Gastrocnemius medialis (tissue), 4 donors: ENCODE data around the gene LRMDA.

Experiments
- POLR2A ChIP-seq, 2 donors: fragments of 450-650 bp; IDR thresholded peaks; one replicate each; pipeline ENCODE4 v1.6.1; 2017; ENCODE audit warnings: antibody characterized with exemption in 2 of 2, mild to moderate bottlenecking in 2 of 2, moderate library complexity in 2 of 2
- TF ChIP-seq, protein P1 (sequence below), 5 experiments: fragments of 450-650 bp in 3 of 5; fragments of 200-600 bp in 2 of 5; sonication (generic) in 2 of 5; IDR thresholded peaks in 4 of 5; conservative IDR thresholded peaks in 1 of 5; 1 replicate in 4 of 5; 2 replicates in 1 of 5; pipeline ENCODE4 v1.5.1; 2016 to 2019; ENCODE audit warnings: antibody characterized with exemption in 5 of 5, mild to moderate bottlenecking in 3 of 5, moderate library complexity in 3 of 5

DNA sequence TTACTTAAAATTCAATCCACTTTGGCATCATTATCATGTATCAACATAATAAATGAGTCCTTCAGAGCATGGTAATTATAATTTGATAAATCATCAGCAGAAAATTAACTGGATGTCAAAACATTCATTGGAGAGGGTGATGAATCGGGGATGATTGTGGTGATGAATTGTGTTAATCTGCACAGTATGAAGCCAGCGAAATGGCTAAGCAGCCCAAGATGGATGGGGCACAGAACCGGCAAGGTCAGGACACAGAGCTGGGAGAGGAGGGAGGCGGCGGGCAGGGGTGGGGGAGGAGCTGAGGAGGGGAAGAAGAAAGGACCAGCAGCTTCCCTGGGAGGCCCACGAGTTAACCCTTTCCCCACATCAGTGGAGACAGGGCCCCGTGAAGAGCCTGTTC, 536.1 kb downstream of the LRMDA start:
- TF ChIP-seq, protein P1, sequence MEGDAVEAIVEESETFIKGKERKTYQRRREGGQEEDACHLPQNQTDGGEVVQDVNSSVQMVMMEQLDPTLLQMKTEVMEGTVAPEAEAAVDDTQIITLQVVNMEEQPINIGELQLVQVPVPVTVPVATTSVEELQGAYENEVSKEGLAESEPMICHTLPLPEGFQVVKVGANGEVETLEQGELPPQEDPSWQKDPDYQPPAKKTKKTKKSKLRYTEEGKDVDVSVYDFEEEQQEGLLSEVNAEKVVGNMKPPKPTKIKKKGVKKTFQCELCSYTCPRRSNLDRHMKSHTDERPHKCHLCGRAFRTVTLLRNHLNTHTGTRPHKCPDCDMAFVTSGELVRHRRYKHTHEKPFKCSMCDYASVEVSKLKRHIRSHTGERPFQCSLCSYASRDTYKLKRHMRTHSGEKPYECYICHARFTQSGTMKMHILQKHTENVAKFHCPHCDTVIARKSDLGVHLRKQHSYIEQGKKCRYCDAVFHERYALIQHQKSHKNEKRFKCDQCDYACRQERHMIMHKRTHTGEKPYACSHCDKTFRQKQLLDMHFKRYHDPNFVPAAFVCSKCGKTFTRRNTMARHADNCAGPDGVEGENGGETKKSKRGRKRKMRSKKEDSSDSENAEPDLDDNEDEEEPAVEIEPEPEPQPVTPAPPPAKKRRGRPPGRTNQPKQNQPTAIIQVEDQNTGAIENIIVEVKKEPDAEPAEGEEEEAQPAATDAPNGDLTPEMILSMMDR (IDR thresholded peaks at IDR 0.05 in 4 of 5, conservative IDR thresholded peaks at IDR 0.05 in 1 of 5), result no peak
- TF ChIP-seq POLR2A (IDR thresholded peaks at IDR 0.05), result no peak
